Kidney epithelial cell (primary cell): Measurements from ENCODE around the gene PTPA. TPM values are rescaled to one million over a fixed set of nuclear protein-coding genes. Genes with fewer than 3 reads are reported as not detected.

Experiments used
- DNase-seq: peaks from one replicate; pipeline ENCODE4 v3.0.0-alpha.2; 2010; ENCODE audit warnings: low read depth
- H3K27me3 ChIP-seq: 2 replicates; pipeline ENCODE4 v1.6.0; 2011; ENCODE audit warnings: low read length; ENCODE audit not compliant: control insufficient read depth, insufficient read depth
- H3K36me3 ChIP-seq: 2 replicates; pipeline ENCODE4 v1.5.1; 2011; ENCODE audit warnings: low read length; ENCODE audit not compliant: control insufficient read depth, insufficient read depth
- H3K4me3 ChIP-seq: 2 replicates; pipeline ENCODE4 v1.5.1; 2011; ENCODE audit warnings: low read depth, mild to moderate bottlenecking, control low read depth, low read length
- CTCF ChIP-seq: IDR thresholded peaks from 2 replicates; pipeline ENCODE4 v1.5.1; 2011; ENCODE audit warnings: mild to moderate bottlenecking, moderate library complexity, low read length, control low read depth, inconsistent platforms; ENCODE audit not compliant: insufficient read depth, poor library complexity, severe bottlenecking
- total RNA-seq: library from RNA; depleted of rRNA; stranded (reverse); fragments of >200 nt; gene quantifications from 2 replicates; pipeline ENCODE4 v1.2.3, GENCODE V29; 2015

Gene PTPA
- total RNA-seq, 1 donor from 2014 or later: 167 TPM

- Histone ChIP-seq H3K27me3 (no peaks in the 10 kb centered on the region), H3K4me3 (no peak overlapping the region), H3K36me3 (no peaks in the 10 kb centered on the region)
- TF ChIP-seq CTCF: no peak
- DNase-seq: no peak
These were observed 12.9 kb upstream of the PTPA start for GRCh38 chr9:129098328-129098727.

- no peak for TF ChIP-seq CTCF
- DNase-seq: no peak
- Histone ChIP-seq H3K4me3 (no peak overlapping the region), H3K36me3 (no peaks in the 10 kb centered on the region), H3K27me3 (no peaks in the 10 kb centered on the region)
These were observed 10.6 kb upstream of the PTPA start for GRCh38 chr9:129100383-129101169.

GRCh38 chr9:129101279-129101678 is 9.9 kb upstream of the PTPA start:
- no peaks in the 10 kb centered on the region for H3K27me3 ChIP-seq
- no peak for DNase-seq
- peaks cover 1% of the 10 kb centered on the region for H3K36me3 ChIP-seq
- TF ChIP-seq CTCF: no peak
- no peak overlapping the region for H3K4me3 ChIP-seq

GRCh38 chr9:129102095-129102525 is 9.1 kb upstream of the PTPA start:
- H3K4me3 ChIP-seq: no peak overlapping the region
- no peaks in the 10 kb centered on the region for H3K27me3 ChIP-seq
- TF ChIP-seq CTCF: no peak
- DNase-seq: no peak
- peaks cover 1% of the 10 kb centered on the region for H3K36me3 ChIP-seq

GRCh38 chr9:129102791-129103594 is 8.2 kb upstream of the PTPA start:
- Histone ChIP-seq H3K4me3 (no peak overlapping the region), H3K27me3 (no peaks in the 10 kb centered on the region), H3K36me3 (peaks cover 1% of the 10 kb centered on the region)
- no peak for DNase-seq
- TF ChIP-seq CTCF: peak; percentile 78

- Histone ChIP-seq H3K36me3 (peaks cover 1% of the 10 kb centered on the region), H3K4me3 (no peak overlapping the region), H3K27me3 (no peaks in the 10 kb centered on the region)
- DNase-seq: no peak
- no peak for TF ChIP-seq CTCF
These were observed 7.6 kb upstream of the PTPA start for GRCh38 chr9:129103595-129103965.
